Measurements from ENCODE around the gene DGKH. TPM values are rescaled to one million over a fixed set of nuclear protein-coding genes. Genes with fewer than 3 reads are reported as not detected.
A peak's percentile ranks its signal among the peaks of the same experiment; 100 is the strongest.
"Not testable (repeated sequence)": the region's sequence is repeated elsewhere in the genome, so short reads cannot be mapped to it uniquely, and the experiment has no call there.

Gene DGKH
- total RNA-seq, 1 donor from 2014 or later, result 14.5 TPM

GRCh38 chr13:42149136-42149535 lies 100.7 kb downstream of the DGKH start:
- TF ChIP-seq, protein P1, sequence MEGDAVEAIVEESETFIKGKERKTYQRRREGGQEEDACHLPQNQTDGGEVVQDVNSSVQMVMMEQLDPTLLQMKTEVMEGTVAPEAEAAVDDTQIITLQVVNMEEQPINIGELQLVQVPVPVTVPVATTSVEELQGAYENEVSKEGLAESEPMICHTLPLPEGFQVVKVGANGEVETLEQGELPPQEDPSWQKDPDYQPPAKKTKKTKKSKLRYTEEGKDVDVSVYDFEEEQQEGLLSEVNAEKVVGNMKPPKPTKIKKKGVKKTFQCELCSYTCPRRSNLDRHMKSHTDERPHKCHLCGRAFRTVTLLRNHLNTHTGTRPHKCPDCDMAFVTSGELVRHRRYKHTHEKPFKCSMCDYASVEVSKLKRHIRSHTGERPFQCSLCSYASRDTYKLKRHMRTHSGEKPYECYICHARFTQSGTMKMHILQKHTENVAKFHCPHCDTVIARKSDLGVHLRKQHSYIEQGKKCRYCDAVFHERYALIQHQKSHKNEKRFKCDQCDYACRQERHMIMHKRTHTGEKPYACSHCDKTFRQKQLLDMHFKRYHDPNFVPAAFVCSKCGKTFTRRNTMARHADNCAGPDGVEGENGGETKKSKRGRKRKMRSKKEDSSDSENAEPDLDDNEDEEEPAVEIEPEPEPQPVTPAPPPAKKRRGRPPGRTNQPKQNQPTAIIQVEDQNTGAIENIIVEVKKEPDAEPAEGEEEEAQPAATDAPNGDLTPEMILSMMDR (IDR thresholded peaks at IDR 0.05), result no peak
- H3K4me3 Mint-ChIP-seq (ENCODE audit: unreplicated experiment), result no peak overlapping the region
- H3K36me3 Mint-ChIP-seq (ENCODE audit: unreplicated experiment), result no peaks in the 10 kb centered on the region
- H3K4me1 Mint-ChIP-seq (ENCODE audit: unreplicated experiment), result peaks cover 11% of the 10 kb centered on the region
- no peaks in the 10 kb centered on the region for H3K27me3 Mint-ChIP-seq (ENCODE audit: unreplicated experiment)
- no peak overlapping the region for H3K27ac Mint-ChIP-seq (ENCODE audit: unreplicated experiment)
- no peak for DNase-seq (ENCODE audit: extremely low spot score, unreplicated experiment)
- no peaks in the 10 kb centered on the region for H3K9me3 Mint-ChIP-seq (ENCODE audit: unreplicated experiment)

DNA sequence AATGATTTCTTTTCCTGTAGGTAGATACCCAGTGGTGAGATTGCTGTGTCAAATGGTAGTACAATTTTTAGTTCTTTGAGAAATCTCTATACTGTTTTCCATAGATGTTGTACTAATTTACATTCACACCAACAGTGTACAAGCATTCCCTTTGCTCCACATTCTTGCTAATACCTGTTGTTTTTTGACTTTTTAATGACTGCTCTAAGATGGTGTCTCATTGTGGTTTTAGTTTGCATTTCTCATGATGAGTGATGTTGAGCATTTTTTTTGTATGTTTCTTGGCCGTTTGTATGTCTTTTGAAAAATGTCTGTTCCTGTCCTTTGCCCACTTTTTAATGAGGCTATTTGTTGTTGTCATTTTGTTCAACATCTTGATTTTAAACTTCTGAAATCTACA lies 103.3 kb downstream of the DGKH start:
- no peak overlapping the region for H3K4me3 Mint-ChIP-seq (ENCODE audit: unreplicated experiment)
- DNase-seq (ENCODE audit: extremely low spot score, unreplicated experiment), result no peak
- no peaks in the 10 kb centered on the region for H3K36me3 Mint-ChIP-seq (ENCODE audit: unreplicated experiment)
- no peaks in the 10 kb centered on the region for H3K9me3 Mint-ChIP-seq (ENCODE audit: unreplicated experiment)
- H3K27ac Mint-ChIP-seq (ENCODE audit: unreplicated experiment), result no peak overlapping the region
- TF ChIP-seq, protein P1 (IDR thresholded peaks at IDR 0.05), result no peak
- no peaks in the 10 kb centered on the region for H3K27me3 Mint-ChIP-seq (ENCODE audit: unreplicated experiment)
- peaks cover 10% of the 10 kb centered on the region for H3K4me1 Mint-ChIP-seq (ENCODE audit: unreplicated experiment)

- H3K27ac Mint-ChIP-seq (ENCODE audit: unreplicated experiment), result no peak overlapping the region
- no peak for DNase-seq (ENCODE audit: extremely low spot score, unreplicated experiment)
- TF ChIP-seq, protein P1 (IDR thresholded peaks at IDR 0.05), result no peak
- H3K4me1 Mint-ChIP-seq (ENCODE audit: unreplicated experiment), result peaks cover 7% of the 10 kb centered on the region
- no peaks in the 10 kb centered on the region for H3K36me3 Mint-ChIP-seq (ENCODE audit: unreplicated experiment)
- H3K27me3 Mint-ChIP-seq (ENCODE audit: unreplicated experiment), result no peaks in the 10 kb centered on the region
- no peak overlapping the region for H3K4me3 Mint-ChIP-seq (ENCODE audit: unreplicated experiment)
- H3K9me3 Mint-ChIP-seq (ENCODE audit: unreplicated experiment), result no peaks in the 10 kb centered on the region
These were observed 104.0 kb downstream of the DGKH start for GRCh38 chr13:42152495-42152894.

DNA sequence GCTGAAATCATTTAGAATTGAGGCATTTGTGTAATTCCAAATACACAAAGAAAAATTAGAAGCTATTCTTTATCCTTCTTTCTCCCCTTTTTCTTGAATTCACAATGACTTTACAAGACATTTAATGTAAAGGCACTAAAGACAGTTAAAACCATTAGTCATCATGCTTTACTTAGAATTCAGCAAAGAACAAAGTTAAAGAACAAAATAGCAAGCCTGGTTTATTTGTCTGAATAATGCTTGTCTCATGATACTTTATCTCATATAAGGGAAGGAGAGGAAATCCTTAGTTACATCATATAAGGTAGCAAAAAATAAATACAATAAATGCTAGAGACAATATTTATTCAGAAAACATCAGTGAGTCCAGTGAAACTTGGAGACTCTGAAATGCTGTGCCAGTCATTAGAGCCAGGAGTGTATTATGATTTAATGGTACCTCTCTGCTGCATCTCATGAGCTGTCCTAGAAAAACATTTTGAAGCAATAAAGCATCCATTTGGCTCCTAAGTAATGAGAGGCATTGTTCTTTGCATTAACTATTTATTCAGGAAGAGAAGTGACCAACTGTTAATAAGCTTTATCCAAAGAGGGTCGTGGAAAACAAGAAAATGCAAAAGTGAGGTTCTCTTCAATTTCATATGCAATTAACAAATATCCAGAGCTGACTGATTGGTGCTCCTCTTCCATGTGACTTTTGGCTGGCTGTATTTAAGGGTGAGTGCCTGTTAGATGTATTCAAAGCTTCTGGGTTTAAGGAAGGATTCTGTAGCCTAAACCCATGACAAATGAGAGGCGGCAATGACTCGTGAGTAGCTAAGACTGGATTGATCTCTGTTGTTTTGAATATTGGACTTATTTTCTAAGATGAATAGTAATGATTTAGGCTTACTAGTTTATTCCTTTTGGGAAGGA lies 105.0 kb downstream of the DGKH start:
- Mint-ChIP-seq H3K9me3 (ENCODE audit: unreplicated experiment) (no peaks in the 10 kb centered on the region), H3K27ac (ENCODE audit: unreplicated experiment) (peak overlapping the region; percentile 3), H3K27me3 (ENCODE audit: unreplicated experiment) (no peaks in the 10 kb centered on the region), H3K36me3 (ENCODE audit: unreplicated experiment) (peaks cover 3% of the 10 kb centered on the region), H3K4me1 (ENCODE audit: unreplicated experiment) (peaks cover 7% of the 10 kb centered on the region), H3K4me3 (ENCODE audit: unreplicated experiment) (no peak overlapping the region)
- DNase-seq (ENCODE audit: extremely low spot score, unreplicated experiment), result no peak
- TF ChIP-seq, protein P1 (IDR thresholded peaks at IDR 0.05), result no peak

DNA sequence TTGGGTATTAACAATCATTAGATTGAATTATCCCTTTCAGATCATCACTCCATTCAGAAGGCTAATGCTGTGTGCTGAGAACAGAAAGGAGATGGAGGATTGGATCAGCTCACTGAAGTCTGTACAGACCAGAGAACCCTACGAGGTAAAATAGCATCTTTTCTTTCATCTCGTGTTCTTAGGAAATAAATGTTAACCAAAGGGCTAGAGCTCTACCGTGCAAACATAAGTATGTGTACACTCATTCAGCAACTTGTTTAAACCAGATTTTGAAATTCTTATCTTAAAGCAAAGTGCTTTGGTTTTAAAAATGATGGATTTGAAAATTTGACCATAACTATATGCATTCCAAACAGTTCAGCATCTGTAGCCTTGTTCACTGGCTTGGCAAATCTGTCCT lies 106.8 kb downstream of the DGKH start:
- DNase-seq (ENCODE audit: extremely low spot score, unreplicated experiment), result no peak
- no peak overlapping the region for H3K4me3 Mint-ChIP-seq (ENCODE audit: unreplicated experiment)
- H3K9me3 Mint-ChIP-seq (ENCODE audit: unreplicated experiment), result no peaks in the 10 kb centered on the region
- TF ChIP-seq, protein P1 (IDR thresholded peaks at IDR 0.05), result no peak
- H3K27me3 Mint-ChIP-seq (ENCODE audit: unreplicated experiment), result no peaks in the 10 kb centered on the region
- peaks cover 7% of the 10 kb centered on the region for H3K4me1 Mint-ChIP-seq (ENCODE audit: unreplicated experiment)
- no peak overlapping the region for H3K27ac Mint-ChIP-seq (ENCODE audit: unreplicated experiment)
- H3K36me3 Mint-ChIP-seq (ENCODE audit: unreplicated experiment), result peaks cover 12% of the 10 kb centered on the region

GRCh38 chr13:42163338-42163737 lies 114.9 kb downstream of the DGKH start:
- not testable (repeated sequence) for H3K27me3 Mint-ChIP-seq (ENCODE audit: unreplicated experiment); DNase-seq (ENCODE audit: extremely low spot score, unreplicated experiment); H3K4me3 Mint-ChIP-seq (ENCODE audit: unreplicated experiment); H3K27ac Mint-ChIP-seq (ENCODE audit: unreplicated experiment); H3K9me3 Mint-ChIP-seq (ENCODE audit: unreplicated experiment); H3K4me1 Mint-ChIP-seq (ENCODE audit: unreplicated experiment)
- peaks cover 40% of the 10 kb centered on the region for H3K36me3 Mint-ChIP-seq (ENCODE audit: unreplicated experiment)

DNA sequence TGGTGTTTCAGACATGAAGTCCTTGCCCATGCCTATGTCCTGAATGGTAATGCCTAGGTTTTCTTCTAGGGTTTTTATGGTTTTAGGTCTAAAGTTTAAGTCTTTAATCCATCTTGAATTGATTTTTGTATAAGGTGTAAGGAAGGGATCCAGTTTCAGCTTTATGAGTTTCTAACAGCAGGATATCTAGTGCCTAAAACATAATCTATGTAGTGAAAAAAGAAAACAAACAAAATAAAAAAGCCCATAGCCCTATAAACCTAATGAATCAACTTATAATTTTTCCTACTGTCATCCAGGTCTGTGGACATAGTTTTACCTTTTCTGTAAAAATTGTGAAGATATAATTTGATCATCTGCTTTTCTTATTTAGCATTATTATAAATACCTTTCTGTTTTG lies 115.5 kb downstream of the DGKH start:
- not testable (repeated sequence) for H3K27ac Mint-ChIP-seq (ENCODE audit: unreplicated experiment); DNase-seq (ENCODE audit: extremely low spot score, unreplicated experiment); H3K9me3 Mint-ChIP-seq (ENCODE audit: unreplicated experiment); H3K4me1 Mint-ChIP-seq (ENCODE audit: unreplicated experiment); H3K4me3 Mint-ChIP-seq (ENCODE audit: unreplicated experiment); H3K27me3 Mint-ChIP-seq (ENCODE audit: unreplicated experiment)
- peaks cover 39% of the 10 kb centered on the region for H3K36me3 Mint-ChIP-seq (ENCODE audit: unreplicated experiment)
